ENCODE results near the gene TTC13.

The TTC13 gene

DNA sequence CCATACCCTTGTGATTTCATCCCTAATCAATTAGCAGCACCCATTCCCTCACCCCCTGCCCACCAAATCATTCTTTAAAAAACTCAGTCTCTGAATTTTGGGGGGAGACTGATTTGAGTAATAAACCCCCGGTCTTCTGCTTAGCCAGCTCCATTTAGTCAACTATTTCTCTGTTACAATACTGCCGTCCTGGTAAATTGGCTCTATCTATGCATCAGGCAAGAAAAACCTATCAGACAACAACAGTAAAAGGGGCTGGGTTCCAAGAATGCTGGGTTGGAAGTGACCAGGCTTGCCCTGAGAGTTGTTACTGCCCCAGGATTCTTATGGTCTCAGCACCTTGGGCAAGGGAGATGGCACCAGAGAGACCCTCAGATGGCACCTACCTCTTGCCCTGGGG, 94.0 kb downstream of the TTC13 start:
- H3K4me3 ChIP-seq (ENCODE audit: low read depth, low read length) = no peak overlapping the region
- no peak for DNase-seq (ENCODE audit: low read depth)

GRCh38 chr1:230883967-230884366, 94.7 kb downstream of the TTC13 start:
- DNase-seq (ENCODE audit: low read depth) = no peak
- H3K4me3 ChIP-seq (ENCODE audit: low read depth, low read length) = no peak overlapping the region

- H3K4me3 ChIP-seq (ENCODE audit: low read depth, low read length) = no peak overlapping the region
- DNase-seq (ENCODE audit: low read depth) = no peak
These were observed 98.9 kb downstream of the TTC13 start for GRCh38 chr1:230879778-230880177.

- no peak overlapping the region for H3K4me3 ChIP-seq (ENCODE audit: low read depth, low read length)
- peak; percentile 80 for DNase-seq (ENCODE audit: low read depth)
These were observed 100.1 kb downstream of the TTC13 start for GRCh38 chr1:230878591-230878990.

DNA sequence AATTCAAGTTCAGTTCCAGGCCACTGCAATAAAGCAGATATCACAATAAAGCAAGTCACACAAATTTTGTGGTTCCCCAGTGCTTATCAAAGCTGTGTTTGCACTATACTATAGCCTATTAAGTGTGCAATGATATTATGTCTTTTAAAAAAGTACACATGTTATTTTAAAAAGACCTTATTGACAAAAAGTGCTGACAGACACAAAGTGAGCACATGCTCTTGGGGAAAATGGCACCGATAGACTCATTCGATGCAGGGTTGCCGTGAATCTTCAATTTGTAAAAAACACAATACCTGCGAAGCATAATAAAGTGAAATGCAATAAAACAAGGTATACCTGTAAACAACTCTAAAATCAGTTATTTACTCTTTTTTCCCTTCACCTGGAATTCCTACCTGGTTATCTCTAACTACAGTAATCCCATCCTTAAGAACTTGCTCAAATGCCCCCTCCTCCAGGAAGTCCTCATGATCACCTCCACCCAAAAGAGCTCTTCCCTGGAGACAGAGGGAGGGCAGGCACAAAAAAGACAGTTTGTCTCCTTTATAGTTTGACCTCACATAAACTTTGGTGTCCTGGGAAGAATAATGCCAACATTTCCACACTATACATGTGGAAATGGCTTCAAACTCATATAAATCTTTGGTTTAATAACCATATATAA, 100.6 kb downstream of the TTC13 start:
- H3K4me3 ChIP-seq (ENCODE audit: low read depth, low read length) = no peak overlapping the region
- DNase-seq (ENCODE audit: low read depth) = no peak

DNA sequence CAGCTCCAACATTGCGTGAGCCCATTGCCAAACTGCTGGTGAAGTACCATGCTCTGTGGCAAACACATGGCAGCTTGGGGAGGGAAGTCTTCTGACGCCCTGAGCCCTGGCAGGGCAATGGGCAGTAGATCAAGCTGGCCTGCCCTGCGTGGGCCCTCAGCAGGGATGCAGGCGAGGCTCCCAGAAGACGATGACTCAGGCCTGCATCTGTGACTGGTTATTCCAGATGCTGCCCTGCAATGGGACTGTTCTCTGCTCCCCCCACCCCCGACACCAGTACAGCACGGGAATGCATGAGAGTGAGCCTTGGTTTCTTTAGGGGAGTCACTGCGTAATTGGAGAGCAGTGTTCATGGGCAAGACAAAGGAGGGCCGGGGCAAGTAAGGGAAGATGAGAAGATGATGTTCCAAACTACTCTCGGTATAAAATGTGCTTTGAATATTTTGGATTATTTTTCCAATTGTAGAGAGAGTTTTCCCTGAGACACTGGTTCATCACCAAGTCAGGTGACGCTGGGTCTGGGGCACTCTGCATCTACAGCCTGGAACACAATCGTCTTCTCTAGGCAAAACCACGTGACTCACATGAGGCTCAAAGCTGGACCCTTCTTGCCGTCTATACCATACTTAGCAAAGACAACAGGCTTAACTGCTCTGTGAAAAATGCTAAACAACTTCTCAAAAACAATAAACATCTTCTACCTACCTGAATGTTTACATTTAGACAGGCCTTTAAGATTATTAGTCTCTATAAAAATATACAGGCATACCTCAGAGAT, 101.3 kb downstream of the TTC13 start:
- H3K4me3 ChIP-seq (ENCODE audit: low read depth, low read length) = no peak overlapping the region
- DNase-seq (ENCODE audit: low read depth) = peak; percentile 48

- no peak overlapping the region for H3K4me3 ChIP-seq (ENCODE audit: low read depth, low read length)
- DNase-seq (ENCODE audit: low read depth) = no peak
These were observed 102.0 kb downstream of the TTC13 start for GRCh38 chr1:230876660-230877059.

- no peak for DNase-seq (ENCODE audit: low read depth)
- no peak overlapping the region for H3K4me3 ChIP-seq (ENCODE audit: low read depth, low read length)
These were observed 103.3 kb downstream of the TTC13 start for GRCh38 chr1:230875370-230875769.

DNA sequence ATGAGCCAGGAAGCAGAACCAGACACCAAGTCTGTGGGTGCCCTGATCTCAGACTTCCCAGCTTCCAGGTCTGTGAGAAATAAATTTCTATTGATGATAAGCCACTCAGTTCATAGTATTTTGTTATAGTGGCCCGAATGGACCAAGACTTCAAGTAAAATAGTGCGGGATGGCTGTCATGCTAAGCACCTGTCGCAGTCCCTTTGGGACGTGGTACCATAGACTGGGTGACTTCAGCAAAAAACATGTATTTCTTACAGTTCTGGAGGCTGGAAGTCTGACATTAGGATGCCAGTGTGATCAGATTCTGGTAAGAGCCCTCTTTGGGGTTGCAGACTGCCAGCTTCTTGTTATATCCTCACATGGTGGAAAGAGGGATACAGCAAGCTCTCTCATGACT, 107.7 kb downstream of the TTC13 start:
- no peak overlapping the region for H3K4me3 ChIP-seq (ENCODE audit: low read depth, low read length)
- no peak for DNase-seq (ENCODE audit: low read depth)

DNA sequence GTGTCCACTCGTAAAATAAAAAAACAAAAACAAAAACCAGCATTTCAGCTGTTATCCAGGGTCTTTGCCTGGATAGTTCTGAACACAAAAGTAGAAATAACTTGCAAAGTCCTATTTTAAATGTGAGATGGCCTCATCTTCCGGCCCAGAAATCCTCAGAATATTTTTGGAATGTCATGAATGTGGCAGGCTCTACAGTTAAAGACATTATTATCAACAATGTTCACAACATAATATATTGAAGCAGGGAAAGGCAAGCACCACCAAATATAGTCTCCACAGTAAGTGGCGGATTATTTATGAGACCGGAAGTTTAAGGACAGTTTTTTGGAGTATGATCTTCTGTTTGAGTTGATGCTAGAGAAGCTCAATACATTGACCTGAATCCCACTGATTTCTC, 109.2 kb downstream of the TTC13 start:
- no peak for DNase-seq (ENCODE audit: low read depth)
- H3K4me3 ChIP-seq (ENCODE audit: low read depth, low read length) = no peak overlapping the region

DNA sequence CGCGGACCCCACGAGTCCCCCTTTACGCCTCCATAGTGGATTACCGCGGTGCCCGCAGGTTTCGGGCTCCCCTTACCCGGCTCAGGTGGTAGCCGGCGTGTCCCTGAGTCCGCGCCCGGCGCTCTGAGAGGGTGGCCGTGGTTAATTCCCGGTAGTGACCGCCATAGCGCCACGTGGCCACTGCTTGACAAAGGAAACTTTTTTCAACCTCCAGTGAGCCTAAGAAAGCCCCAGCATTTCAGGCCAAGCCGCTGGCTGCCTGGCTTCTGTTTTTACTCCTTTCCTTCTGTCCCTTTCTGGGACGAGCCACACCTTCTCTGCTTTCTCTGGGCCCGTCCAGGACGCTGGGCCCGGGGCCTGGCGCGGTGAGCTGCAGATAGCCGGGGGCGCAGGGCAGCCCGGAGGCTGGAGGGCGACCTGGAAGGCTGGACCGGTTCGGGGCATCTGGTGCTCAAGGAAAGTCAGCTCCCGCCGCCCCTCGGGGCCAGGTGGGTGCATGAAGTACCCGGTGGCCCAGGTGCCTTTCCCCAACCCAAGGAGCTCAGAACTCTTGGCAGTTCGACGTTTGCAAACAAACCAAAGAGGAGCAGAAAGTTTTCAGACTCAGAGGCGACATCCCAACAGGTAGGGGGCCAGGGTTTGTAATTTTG, 109.8 kb downstream of the TTC13 start:
- H3K4me3 ChIP-seq (ENCODE audit: low read depth, low read length) = peak overlapping the region; percentile 88
- no peak for DNase-seq (ENCODE audit: low read depth)

GRCh38 chr1:230867903-230868735, 110.5 kb downstream of the TTC13 start, which contains the start of gene C1orf198:
Gene C1orf198 (minus strand): TSS chr1:230868521. CDS start chr1:230868512, 9 bp downstream.
- peak within 1 kb of the TSS; percentile 88 for H3K4me3 ChIP-seq (ENCODE audit: low read depth, low read length)
- DNase-seq (ENCODE audit: low read depth) = no peak

GRCh38 chr1:230867101-230867902, 111.4 kb downstream of the TTC13 start:
- no peak for DNase-seq (ENCODE audit: low read depth)
- H3K4me3 ChIP-seq (ENCODE audit: low read depth, low read length) = peak overlapping the region; percentile 88

GRCh38 chr1:230866171-230867070, 112.2 kb downstream of the TTC13 start:
- DNase-seq (ENCODE audit: low read depth) = no peak
- H3K4me3 ChIP-seq (ENCODE audit: low read depth, low read length) = peak overlapping the region; percentile 88

DNA sequence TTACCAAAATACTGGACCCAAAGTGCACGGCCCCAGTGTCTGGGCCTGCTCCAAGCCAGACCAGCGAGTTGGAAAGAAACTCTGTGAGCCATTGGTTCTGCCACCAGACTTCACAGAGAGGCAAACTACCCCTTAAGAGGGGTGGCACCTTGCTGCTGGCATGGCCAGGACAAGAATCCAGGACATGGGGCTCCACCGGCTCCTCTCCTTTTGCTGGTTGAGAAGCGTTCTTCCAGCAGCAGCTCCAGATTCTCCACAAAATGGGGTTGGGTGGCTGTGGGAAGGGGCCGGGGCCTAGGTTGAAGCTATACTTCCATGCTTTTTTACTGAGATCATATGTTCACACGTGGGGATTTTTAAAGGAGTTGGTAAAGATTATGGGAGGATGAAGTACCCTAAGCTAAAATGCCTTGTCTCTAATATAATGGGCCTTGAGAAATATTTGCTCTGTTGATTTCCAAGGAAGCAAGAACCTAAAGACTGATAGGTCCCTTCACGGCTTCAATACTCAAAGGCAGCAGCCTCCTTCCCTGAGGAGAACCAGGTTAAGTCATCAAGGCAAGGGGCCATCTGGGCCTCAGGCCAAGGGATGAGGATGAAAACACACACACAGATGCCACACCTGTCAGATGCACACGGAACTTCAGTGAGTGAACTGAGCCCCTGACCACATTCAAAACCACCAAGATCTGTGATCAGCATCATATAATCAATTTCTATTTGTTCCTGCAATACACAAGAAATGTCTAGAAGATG, 113.4 kb downstream of the TTC13 start:
- no peak overlapping the region for H3K4me3 ChIP-seq (ENCODE audit: low read depth, low read length)
- no peak for DNase-seq (ENCODE audit: low read depth)

- no peak for DNase-seq (ENCODE audit: low read depth)
- no peak overlapping the region for H3K4me3 ChIP-seq (ENCODE audit: low read depth, low read length)
These were observed 114.2 kb downstream of the TTC13 start for GRCh38 chr1:230864441-230864840.

DNA sequence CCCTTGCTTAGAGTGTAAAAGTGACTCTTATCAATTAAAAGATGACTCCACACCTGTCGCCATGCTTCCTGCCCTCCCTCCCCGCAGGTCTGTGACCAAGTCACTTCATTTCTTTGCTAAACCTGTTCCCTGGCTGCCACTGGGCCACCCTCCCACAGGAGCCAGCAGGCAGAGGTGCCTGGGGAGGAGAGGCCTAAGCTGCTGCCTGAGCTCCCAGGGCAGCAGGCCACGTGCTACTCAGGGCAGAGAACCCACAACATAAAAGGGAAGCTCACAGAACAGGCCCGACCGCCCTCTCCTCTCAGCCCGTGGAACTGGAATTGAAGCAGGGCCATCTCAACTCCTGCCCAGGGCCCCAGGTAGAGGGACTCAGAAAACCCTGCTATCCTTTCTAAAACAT, 115.2 kb downstream of the TTC13 start:
- DNase-seq (ENCODE audit: low read depth) = no peak
- no peak overlapping the region for H3K4me3 ChIP-seq (ENCODE audit: low read depth, low read length)
